ENCODE measurements around the gene NAPA. TPM values are rescaled to one million over a fixed set of nuclear protein-coding genes. Genes with fewer than 3 reads are reported as not detected.
"Not testable (repeated sequence)": the region's sequence is repeated elsewhere in the genome, so short reads cannot be mapped to it uniquely, and the experiment has no call there.

Gene NAPA
- polyA plus RNA-seq, 4 donors: 155 to 167 (median 163) TPM

DNA sequence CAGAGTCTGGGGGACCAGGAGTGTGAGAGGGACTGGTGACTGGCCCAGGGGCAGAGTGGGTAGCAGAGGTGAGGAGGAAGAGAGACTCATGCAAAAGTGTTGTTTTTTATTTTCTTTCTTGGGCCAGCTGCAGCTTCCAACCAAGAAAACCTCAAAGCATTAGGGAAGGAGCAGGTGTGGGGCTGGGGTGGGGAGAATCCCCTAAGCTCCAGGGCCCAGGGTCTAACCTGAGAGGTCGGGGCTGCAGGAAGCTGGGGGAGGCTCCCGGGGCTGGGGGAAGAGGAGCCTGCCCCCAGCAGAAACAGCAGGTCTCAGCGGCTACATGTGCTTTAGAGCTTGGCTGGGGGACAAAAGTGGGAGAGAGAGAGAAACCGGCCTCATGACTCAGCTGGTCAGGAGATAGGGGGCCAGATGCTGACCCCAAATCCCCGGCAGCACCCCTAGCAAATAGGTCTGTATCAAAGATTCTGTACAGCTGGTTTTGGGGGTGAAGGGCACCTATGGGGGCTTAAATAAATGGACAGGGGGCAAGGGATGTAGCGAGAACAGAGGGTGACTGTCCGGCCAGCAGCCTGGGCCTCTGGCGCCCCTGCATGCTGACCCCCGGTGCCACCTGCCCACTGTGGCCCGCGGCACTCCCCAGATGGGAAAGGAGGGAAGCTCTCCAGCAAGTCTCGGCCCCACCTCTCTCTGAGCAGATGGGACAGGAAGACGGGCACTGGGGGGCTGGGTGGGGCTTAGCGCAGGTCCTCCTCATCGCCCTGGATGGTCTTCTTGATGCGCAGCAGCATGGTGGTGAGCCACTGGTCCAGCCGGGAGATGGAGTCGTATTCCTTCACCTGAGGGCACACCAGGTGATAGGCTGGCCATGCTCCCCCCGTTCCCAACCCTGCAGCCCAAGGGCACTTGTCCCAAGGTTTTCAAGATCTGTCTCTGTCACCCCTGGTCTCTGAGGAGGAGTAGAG lies 27.0 kb downstream of the NAPA start:
- no peak for DNase-seq (ENCODE audit: low read depth in 4 of 4, low spot score in 3 of 4)

DNA sequence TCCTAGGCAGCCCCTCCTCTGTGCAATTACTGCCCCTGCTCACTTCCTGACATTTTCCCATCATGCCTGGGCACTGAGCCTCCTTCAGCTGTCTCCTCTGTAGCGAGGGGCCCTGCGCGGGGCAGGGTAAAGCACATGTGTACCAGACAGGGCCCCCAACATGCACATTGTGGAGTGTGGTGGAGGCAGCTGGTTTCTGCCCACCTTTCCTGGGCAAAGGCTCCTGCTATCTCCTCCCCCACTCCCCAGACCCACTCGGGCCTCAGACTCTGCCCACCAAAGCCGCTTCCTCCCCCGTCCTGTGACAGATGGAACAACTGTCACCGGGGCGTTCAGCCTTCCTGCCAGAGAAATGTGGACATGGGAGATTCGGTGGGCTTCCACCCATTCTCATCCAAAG lies 28.0 kb downstream of the NAPA start:
- DNase-seq (ENCODE audit: low read depth in 4 of 4, low spot score in 3 of 4): no peak

DNA sequence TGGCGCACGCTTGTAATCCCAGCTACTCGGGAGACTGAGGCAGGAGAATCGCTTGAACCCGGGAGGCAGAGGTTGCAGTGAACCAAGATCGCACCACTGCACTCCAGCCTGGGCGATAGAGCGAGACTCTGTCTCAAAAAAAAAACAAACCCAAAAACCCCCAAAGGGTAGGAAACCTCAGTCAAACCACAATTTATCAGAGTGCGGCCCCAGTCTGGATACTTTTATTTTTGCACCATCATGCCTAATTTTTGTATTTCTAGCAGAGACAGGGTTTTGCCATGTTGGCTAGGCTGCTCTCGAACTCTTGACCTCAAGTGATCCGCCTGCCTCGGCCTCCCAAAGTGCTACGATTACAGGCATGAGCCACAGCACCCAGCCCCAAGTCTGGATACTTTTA lies 28.6 kb downstream of the NAPA start:
- DNase-seq (ENCODE audit: low read depth in 4 of 4, low spot score in 3 of 4): not testable (repeated sequence)

DNA sequence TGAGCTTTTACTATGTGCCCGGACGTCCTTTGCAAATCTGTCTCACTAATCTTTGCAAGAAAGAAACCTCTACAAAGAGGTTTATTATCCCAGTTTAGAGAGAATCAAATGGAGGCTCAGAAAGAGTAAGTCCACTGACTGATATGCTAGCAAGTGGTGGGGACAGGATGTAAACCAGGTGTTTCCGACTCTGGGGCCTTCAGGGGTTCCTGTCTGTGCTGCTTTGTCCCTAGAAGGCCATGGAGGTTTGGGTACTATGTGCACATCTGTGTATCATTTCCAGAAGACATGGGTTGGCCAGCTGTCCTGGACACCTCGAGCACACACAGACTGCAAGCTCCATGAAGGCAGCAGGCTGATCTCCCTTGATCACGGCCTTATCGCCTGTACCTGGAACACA lies 29.7 kb downstream of the NAPA start:
- DNase-seq (ENCODE audit: low read depth in 4 of 4, low spot score in 3 of 4): no peak

DNA sequence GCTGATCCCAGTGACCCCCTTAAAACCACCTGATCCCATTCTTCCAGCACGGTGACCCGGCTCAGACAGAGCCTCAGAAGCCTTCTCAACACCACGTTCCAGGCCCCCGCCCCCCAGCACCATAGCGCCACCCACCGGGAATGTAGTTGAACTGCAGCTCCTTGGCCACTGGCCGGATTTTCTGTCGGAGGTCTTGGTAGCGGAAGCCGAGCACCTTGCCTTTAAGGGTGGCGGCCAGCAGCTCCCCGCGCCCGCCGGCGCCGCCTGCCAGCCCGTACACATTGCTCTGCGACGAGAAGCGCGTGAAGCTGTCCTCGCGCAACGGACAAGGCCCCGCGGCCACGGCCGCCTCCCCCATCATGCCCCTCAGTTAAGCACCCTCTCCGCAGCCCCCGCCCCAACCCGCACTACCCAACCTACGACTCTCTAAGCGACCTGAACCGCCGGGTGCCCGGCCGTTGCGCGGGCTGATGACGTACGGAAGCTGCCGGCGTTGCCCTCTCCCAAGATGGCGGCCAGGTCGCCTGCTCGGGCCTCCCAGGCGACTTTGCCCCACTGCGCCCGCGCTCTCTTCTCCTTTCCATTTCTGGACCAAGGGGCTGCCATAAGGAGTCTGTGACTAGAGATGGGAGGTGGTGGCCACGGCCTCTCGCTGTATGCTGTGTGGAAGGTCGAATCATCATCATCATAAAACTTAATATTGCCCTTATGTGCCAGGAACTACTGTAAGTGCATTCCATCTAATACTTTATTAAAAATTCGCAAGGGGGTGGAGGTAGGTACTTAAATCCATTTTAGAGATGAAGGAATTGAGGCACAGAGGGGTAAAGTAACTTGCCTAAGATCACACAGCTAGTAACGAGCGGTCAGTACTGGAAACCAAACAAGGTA lies 30.8 kb downstream of the NAPA start, which contains the start of gene KPTN:
TSS of gene KPTN (minus strand) at position 420 of the 891 bp plus-strand sequence. CDS start at position 361, 59 bp downstream.
- peak; percentile 64 to 87 (median 78) for DNase-seq (ENCODE audit: low read depth in 4 of 4, low spot score in 3 of 4)

DNA sequence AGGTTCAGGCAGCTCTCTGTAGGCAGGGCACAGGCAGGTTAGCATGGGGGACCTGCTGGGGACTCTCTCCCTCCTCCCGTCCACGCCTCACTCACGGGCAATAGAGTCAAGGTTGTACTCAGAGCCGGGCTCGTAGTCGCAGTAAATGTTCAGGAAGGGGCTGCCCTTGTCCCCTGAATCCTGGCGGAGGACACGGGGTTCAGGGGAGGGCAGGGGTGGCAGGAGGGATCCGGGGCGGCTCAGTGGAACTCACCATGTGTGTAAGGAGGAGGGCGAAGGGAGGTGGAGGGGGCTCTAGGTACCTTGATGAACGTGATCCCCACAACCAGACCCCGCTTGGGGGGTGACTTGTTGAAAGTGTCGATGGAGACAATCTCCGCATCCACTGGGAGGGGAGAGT lies 31.7 kb downstream of the NAPA start:
- no peak for DNase-seq (ENCODE audit: low read depth in 4 of 4, low spot score in 3 of 4)

DNA sequence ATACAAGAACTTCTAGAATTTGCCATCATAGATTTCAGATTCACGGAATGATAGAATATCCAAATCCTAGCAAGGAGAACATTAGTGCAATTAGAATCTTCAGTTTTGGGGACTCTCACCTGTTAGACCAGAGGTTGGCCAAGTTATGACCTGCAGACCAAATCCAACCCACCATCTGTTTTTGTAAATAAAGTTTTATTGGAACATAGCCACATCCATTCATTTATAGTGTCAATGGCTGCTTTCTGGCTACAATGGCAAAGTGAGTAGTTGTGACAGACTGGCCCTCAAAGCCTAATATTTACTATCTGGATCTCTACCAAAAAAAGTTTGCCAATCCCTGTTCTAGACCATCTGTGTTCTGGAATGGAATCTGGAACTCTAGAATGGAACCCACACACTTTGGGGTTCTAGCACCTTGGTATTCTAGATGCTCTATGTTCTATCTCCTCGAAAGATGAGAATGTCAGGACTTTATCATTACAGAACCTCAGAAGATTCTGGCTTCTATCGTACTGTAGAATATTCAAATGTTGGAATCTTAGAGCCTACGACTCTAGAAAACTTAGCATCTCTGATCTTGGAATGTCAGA lies 33.3 kb downstream of the NAPA start:
- no peak for DNase-seq (ENCODE audit: low read depth in 4 of 4, low spot score in 3 of 4)

DNA sequence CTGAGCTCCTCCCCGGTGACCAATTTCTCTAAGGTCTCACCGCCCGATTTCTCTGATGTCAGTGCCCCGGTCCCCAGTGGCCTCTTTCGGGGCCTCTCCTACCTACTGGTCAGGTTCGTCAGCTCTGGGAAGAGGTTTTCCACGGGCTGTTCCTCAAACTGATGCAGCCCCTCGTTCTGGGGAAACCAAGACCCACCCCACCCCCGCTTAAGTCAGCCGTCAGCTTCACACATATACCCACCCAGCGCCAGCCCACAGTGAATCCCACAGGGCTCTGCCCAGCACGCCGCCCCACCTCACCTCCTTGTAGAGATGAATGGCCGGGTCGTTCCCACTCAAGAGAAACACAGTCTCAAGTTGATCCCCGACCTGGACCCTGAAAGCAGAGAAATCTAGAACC lies 34.2 kb downstream of the NAPA start:
- DNase-seq (ENCODE audit: low read depth in 4 of 4, low spot score in 3 of 4): no peak

DNA sequence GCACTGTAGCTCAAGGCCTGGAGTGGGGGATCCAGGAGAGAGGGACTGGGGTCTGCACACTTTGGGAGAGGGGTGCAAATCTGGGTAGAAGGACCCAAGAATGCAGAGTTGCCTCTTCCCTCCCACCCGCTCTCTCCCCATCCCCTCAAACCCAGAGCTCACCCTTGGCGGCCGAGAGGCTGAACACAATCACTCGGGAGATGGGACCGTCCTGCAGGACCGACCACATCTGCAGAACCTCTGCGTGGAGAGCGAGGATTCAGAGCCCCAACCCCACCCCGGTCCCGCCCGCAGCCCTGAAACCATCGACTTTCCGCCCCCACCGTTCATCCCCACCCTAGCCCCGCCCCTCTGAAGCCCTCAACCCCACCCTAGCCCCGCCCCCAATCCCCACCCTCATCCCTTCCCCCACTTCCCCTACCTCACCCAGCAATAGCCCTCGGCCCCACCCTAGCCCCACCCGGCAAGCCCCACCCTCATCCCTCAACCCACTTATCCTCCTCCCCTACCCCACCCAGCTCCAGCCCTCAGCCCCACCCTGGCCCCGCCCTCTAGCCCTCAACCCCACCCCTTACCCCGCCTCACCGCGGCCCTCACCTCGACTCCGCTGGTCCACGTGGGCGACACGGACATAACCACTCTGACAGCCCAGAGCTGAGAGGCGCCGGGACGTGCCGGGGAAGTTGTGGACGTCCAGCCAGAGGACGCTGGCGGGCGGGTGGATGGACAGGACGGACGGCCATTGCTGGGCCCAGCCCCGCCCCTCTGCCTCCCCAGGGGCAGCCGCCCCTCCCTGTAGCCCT lies 35.0 kb downstream of the NAPA start:
- no peak for DNase-seq (ENCODE audit: low read depth in 4 of 4, low spot score in 3 of 4)

DNA sequence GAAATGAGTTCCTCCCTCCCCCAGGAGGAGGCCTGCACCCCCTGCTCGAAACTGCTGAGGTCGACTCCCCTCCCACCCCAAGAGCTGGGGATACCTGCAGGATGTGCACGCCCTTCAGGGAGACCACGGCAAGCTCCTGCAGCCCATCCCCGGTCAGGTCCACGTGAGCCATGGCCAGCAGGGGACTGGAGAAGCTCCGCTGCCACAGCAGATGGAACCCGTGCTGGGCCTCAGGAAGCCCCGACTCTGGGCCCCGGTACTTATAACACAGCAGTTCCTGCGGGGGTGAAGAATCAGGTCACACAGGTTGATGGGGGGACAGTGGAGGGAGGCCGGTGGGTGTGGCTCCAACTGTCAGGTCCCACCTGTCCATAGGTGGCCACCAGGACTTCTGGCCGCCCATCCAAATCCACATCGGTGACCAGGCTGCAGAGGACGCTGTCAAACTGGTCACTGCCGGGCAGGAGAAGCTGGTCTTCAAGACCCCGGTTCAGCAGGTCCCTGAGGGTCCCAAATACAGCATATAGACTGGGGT lies 38.4 kb downstream of the NAPA start:
- no peak for DNase-seq (ENCODE audit: low read depth in 4 of 4, low spot score in 3 of 4)

DNA sequence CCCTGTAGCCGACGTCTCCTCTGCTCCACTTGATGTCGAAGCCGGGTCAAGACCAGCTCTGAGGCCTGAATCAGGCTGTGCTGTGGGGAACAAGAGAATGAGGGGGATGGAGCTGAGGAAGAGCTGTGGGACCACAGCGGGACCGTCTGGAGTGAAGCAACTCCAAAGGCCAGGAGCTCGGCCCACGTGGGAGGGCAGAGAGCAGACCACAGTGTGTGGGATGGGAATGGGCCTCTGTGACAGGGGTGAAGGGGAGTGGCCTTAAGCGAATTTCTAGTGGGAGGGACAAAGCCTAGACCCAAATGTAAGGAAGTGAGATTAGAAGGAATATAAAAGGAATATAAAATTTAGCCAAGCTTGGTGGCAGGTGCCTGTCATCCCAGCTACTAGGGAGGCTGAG lies 39.4 kb downstream of the NAPA start:
- DNase-seq (ENCODE audit: low read depth in 4 of 4, low spot score in 3 of 4): no peak

DNA sequence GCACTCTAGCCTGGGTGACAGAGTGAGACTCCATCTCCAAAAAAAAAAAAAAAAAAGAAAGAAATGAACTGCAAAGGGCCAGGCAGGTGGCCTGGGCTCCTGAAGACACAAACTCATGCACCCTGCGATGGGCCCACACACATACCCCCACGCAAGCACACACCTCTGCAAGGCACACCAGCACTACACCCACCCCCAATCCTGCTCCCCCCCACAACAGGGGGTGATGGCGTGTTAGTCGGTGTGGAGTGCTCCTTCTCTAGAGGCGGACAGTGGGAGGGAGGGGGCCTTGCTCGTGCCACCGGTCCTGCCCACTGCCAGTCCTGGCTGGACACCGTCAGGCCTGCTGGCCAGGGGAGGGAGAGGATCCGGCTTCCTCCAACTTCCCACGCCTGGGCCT lies 41.5 kb downstream of the NAPA start:
- DNase-seq (ENCODE audit: low read depth in 4 of 4, low spot score in 3 of 4): no peak

DNA sequence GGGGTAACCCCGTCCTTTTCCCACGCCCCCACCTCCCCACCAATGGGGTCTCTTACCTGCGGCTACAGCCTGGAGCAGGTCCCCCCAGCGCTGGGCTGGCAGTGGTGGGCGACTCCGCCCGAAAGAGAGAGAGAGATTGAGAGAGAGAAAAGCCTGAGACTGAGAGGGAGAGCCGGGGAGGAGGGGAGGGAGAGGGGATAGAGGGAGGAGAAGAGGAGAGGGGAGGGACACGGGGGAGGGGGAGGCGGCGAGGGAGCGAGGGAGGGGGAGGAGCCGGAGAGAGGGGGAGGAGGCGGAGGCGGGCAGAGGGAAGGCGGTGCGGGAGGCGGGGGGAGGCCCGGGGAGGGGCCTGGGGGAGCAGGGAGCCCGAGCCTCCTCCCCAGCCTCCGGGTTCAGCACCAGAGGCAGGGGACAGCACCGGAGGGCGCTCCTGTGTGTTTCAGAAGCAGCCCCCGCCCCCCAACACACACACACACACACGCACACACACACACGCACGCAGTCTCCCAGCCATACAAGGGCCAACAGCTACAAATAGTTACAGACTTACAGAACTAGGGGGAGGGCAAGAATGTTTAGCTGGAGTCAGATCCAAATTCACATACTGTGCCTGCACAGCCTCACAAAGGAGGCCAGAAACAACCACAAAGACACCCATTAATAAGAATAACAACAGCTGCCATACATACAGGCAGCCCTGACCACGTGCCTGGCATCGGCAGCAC lies 43.0 kb downstream of the NAPA start, which contains the start of gene SLC8A2:
TSS of gene SLC8A2 (minus strand) at position 161 of the 725 bp plus-strand sequence. CDS start 5,490 bp downstream, outside the sequence.
- peak; percentile 77 to 87 (median 82) for DNase-seq (ENCODE audit: low read depth in 4 of 4, low spot score in 3 of 4)

DNA sequence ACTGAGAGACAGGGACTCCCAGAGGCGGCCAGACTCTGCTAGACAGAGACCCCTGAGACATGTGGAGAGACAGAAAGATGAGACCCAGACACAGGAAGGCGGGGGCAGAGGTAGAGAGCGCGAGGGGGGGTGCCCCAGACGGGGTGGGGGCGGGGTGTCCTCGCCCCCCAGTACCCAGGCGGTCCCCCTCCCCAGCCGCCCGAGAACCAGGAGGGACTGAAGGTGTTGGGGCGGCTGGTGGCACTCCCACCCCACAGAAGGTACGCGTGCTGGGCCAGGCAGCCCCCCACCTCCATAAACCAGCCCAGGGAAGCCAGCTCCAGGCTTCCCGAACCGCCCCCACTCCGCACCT lies 43.5 kb downstream of the NAPA start:
- no peak for DNase-seq (ENCODE audit: low read depth in 4 of 4, low spot score in 3 of 4)

DNA sequence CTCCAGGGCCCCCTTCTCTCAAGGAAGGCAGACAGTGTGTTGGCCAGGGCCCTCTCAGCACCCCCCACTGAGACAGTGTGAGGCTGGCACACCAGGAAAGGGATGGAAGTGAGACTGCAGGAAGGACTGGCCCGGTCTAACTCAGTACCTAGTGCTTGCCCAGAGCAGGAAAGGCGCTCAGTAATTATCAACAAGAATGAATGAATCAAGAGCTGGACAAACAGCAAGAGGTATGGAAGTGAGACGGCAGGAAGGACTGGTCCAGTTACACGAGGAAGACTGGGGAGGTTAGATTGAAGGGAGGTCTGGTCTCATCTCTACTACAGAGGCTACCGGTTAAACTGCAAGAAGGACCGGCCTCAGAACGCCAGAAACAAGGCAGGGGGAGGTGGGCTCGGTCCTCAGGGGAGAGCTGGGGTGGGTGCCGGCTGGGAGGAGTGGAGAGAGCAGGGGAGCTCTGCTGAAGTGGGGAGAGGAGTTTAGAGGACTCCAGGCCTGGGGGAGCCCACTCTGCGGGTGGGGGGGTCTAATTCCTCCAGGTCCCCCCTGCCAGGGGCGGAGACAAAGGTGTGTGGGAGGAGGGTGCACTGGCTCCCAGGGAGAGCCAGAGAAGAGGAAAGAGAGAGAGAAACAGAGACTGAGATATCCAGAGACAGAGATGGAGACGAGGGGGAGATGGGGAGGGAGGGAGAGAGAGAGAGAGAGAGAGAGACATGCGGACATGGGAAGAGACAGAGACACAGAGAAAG lies 44.2 kb downstream of the NAPA start:
- no peak for DNase-seq (ENCODE audit: low read depth in 4 of 4, low spot score in 3 of 4)

DNA sequence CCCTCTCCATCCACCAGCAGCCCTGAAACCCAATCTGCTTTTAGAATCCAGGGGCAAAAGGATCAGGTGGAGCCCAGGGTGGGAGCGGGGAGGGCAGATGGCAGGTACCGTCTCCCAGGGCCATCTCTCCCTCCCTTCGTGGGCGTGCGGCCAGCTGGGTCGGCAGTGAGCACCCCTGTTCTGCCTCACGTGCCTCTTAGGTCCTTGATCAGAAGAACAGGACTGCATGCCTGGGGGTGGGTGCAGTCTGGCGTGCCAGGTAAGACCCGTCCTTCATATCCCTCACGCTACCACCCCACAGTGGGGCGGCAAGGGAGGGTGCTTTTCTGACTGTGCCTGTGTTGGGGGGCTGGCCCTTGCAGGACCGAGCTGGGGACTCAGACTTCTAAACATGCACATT lies 45.1 kb downstream of the NAPA start:
- no peak for DNase-seq (ENCODE audit: low read depth in 4 of 4, low spot score in 3 of 4)

DNA sequence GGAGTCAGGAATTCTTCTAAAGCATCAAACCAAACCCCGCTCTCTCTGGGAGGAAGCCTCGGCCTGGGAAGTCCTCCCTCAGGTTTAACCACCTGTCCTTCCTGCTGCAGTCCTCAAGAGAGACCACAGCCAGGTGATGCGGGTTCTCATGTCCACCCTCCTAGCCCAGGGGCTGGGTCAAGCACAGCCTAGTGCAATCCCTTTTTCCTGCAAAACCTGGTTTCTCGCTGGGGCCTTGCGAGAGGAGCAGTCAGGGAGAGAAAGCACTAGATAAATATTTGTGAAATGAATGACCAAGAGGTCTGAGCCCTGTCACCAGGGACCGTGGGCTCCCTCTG lies 45.5 kb downstream of the NAPA start:
- DNase-seq (ENCODE audit: low read depth in 4 of 4, low spot score in 3 of 4): no peak

DNA sequence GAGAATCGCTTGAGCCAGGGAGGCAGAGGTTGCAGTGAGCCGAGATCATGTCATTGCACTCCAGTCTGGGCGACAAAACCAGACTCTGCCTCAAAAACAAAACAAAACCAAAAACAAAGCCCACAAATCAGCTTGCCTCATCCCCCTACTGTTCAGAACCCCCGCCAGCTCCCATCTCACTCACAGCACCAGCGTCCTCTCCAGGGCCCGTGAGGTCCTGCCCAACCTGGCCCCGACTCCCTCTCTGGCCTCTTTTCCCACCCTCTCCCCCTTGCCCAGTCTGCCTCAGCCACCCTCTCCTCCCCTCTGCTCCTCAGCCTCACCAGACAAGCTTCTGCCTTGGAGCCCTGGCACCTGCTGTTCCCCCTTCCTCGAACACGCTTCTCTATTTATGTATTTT lies 46.9 kb downstream of the NAPA start:
- DNase-seq (ENCODE audit: low read depth in 4 of 4, low spot score in 3 of 4): no peak

DNA sequence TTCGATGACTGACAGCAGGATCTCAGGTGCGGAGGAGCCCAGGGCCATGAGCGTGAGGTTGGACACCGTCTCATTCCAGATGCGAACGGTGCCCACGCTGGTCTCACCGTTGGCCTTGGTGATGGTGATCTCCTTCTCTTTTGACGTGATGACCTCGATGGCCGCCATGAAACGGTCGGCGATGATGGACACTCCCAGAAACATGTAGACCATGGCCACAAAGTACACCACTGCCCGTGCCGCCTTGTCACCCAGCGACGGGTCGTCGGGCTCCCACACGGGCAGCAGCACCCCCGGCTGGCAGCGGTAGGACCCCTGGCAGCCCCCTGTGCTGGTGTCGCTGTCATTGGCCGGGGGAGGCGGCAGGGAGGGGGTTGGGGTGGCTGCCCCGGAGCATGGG lies 48.9 kb downstream of the NAPA start:
- no peak for DNase-seq (ENCODE audit: low read depth in 4 of 4, low spot score in 3 of 4)

All from right renal pelvis (tissue), 4 donors.